ENCODE results near the gene UBA52.
"Not testable (repeated sequence)": the region's sequence is repeated elsewhere in the genome, so short reads cannot be mapped to it uniquely, and the experiment has no call there.

Gene UBA52

GRCh38 chr19:18571564-18572344 lies at the start of gene UBA52:
Gene UBA52, plus strand, starts transcription at chr19:18571857. Its CDS starts 1,444 bp downstream, at chr19:18573301.
- DNase-seq = peak; percentile 99

DNA sequence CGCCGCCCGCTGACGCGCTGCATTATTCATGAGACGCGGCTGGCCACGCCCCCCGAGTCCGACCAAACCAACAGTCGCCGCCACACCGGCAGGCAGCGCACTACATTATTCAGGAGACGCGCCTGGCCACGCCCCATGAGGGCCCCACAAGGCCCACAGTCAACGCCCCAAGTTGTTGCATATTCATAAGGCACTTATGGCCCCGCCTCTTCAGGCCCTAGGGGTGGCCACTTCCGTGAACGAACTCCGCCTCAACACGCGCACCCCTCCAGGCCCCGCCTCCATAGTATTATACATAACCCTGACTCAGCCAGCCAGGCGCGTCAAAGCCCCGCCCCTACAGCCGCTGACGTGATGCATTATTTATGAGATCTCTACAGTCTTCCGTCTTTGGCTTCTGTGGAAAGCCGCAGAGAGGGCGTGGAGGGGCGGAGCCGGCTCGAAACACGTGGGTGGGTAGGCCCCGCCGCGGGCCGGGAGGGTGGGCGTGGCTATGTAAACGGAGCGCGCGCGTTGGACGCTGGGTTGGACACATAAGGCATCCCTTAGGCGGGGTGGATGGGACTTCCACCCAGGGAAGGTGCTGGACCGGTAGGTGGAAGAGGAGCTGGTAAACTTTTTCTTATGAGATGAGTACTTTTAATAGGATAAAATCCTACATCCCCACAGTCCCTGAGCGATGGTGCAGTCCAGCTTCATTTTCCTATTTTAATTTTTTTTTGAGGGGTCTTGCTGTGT lies 49.4 kb upstream of the UBA52 start:
- DNase-seq = peak; percentile 100

DNA sequence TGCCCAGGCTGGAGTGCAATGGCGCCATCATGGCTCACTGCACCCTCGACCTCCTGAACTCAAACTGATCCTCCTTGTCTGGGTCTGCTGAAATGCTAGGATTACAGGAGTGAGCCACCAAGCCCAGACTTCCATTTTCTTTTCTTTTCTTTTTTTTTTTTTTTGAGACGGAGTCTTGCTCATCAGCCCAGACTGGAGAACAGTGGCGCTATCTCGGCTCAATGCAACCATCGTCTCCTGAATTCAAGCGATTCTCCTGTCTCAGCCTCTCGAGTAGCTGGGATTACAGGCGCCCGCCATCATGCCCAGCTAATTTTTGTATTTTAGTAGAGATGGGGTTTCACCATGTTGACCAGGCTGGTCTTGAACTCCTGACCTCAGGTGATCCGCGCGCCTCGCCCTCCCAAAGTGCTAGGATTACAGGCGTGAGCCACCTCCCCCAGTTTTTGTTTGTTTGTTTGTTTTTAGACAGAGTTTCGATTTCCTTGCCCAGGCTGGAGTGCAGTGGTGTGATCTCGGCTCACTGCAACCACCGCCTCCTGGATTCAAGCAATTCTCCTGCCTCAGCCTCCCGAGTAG lies 48.7 kb upstream of the UBA52 start:
- not testable (repeated sequence) for DNase-seq

DNA sequence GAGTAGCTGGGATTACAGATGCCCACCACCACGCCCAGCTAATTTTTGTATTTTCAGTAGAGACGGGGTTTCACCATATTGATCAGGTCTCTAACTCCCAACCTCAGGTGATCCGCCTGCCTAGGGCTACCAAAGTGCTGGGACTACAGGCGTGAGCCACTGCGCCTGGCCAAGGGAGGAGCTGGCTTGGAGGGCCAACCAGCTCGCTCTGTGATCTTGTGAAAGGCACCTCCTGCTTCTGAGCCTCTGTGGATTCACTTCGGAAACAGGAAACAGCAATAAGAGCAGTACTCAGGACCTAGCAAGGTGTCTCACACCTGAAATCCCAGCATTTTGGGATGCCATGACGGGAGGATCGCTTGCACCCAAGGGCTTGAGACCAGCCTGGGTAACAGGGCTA lies 47.8 kb upstream of the UBA52 start:
- DNase-seq = no peak

GRCh38 chr19:18526316-18526715 lies 45.3 kb upstream of the UBA52 start:
- no peak for DNase-seq

GRCh38 chr19:18529782-18530181 lies 41.9 kb upstream of the UBA52 start:
- DNase-seq = no peak

DNA sequence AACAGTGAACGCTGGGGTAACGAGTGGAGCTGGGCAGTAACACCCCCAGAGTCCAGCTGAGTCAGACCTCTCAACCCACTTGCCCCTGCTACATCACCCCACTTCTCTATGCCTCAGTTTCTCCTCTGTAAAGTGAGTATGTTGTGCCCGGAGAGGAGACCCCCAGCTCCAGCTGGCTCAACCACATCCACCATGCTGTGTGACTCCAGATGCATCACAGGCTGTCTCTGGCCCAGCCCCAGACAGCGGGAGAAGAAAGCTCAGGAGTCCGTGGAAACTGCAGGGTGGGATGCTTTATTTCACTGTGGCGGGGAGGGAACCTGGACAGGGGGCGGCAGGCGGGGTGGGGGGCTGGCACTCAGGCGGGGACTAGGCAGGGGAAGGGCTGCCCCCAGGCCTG lies 40.2 kb upstream of the UBA52 start:
- no peak for DNase-seq

DNA sequence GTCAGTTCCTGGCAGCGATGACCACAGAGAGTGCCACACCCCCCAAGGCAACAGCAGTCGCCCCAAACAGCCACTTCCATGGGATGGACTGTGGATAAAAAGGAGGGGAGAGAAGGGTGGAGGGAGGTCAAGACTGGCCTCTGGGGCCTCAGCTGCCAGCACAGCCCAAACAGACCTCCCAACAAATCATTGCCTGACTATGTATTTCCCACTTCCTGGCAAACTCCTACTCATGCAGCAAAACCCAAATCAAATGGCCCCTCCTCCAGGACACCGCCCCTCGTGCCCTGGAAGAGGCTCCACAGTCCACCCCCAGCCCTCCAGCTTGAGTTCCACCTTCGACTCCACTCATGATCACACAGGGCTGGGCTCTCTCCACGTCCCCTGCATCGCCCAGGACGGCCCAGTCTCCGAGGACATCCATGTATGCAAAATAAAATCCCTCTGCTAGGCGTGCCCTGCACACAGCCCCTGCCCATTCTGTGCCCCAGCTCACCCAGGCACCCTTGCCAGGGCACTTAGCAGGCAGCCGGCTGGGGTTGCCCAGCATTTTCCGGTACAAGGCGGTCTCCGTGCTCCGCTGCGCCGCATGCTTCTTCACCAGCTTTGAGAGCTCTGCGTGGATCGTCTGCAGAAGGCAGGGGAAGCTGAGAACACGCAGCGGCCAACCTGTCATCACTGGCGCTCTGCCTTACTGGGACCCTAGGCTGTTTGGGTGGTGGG lies 39.3 kb upstream of the UBA52 start:
- no peak for DNase-seq

GRCh38 chr19:18533058-18533457 lies 38.6 kb upstream of the UBA52 start:
- no peak for DNase-seq

- DNase-seq = no peak
Measured at GRCh38 chr19:18536475-18536874, 35.2 kb upstream of the UBA52 start.

GRCh38 chr19:18537431-18537830 lies 34.2 kb upstream of the UBA52 start:
- no peak for DNase-seq

GRCh38 chr19:18538115-18538514 lies 33.5 kb upstream of the UBA52 start:
- no peak for DNase-seq

- no peak for DNase-seq
Measured at GRCh38 chr19:18539372-18539771, 32.3 kb upstream of the UBA52 start.

DNA sequence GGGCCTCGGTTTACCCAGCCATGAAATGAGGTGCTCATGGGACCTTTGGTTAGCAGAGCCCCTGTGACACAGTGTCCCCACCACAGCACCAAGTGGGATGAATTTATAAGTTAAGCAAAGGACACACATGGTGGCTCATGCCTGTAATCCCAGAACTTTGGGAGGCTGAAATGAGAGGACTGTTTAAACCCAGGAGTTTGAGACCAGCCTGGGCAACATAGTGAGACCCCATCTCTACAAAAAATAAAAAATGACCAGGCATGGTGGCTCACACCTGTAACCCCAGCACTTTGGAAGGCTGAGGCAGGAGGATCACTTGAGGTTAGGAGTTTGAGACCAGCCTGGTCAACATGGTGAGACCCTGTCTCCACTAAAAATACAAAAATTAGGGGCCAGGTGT lies 31.5 kb upstream of the UBA52 start:
- not testable (repeated sequence) for DNase-seq

- no peak for DNase-seq
Measured at GRCh38 chr19:18541258-18541991, 30.2 kb upstream of the UBA52 start.

DNA sequence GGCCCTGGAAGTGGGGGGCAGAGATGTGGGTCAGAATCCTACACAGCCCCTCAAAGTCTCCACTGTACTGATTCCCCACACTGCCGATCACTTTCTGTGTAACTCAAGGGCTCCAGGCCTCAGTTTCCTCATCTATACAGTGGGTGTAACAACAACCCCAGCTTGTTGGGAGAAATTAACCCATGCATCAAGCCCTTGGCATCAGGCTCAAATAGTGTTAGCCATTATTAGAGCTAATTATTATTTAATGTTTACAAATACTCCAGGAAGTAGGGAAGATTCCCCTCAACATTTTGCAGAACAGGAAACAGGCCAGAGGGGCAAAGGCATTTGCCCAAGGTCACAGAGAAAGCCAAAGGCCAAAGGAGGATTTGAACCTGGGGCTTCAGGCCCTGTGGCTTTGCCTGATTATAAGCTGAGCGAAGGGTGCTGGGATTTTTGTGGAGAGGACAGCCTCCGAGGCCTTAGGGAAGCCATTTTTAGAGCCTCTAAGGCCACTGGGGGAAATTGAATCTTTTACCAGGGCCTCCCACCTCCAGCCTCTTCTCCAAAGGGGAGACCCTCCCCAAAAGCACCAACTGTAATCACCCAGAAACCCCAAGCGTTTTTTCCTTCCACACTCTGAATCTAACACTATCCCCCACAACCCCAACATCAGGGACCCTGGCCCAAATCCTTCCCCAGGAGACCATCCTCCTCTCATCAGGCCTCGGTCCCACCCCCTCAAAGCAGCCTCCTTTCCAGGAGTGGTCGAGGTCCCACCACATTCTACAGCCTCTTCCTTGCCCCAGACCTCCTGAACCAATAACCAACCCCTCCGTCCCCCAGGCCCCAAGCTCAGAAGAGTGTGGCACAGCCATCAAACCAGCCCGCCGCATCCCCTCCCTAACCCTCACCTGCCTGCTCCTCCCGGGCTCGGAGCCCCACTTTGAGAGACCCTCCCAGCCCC lies 29.4 kb upstream of the UBA52 start:
- no peak for DNase-seq

DNA sequence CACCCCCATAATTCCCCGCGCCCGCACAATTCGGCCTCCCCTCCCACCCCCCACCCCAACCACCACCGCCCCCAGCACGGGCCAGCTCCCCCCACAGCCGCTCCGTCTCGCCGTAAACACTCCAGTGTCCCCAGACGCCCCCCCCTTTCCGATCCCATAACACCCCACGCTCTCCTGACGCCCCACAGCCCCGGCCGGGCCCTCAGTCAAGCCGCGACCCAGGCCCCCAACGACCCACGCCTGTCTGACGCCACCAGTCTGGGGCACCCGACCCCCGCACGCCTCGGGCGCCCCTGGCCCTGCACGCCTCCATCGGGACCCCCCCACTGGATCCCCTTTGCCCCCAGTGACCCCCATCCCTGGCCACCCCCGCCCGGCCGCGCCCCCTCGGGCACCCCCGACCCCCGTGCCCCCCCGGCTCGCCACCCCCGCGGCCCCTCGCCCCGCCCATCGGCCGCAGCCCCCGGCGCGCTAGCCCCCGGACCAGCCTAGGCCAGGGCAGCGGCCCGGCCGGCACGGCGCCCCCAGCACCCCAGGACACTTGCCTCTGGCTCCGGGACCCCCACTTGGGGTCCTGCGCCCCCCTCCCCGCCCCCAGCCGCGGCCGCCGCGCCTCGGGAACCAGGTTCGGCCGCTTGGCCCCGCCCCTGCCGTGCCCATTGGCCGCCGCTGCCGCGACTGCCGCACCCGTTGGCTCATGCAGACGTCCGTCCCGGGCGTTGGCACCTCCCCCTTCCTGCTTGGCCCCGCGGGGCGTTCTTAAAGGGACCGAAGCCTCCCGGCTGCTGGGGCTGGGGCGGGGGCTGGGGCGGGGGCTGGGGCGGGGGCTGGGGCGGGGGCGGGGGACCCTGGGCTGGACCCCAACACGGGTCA lies 28.5 kb upstream of the UBA52 start, which contains the start of gene FKBP8:
FKBP8 (minus strand) TSS at position 633 of the 873 bp plus-strand sequence. CDS start 1,603 bp downstream, outside the sequence.
- DNase-seq = peak; percentile 94

DNA sequence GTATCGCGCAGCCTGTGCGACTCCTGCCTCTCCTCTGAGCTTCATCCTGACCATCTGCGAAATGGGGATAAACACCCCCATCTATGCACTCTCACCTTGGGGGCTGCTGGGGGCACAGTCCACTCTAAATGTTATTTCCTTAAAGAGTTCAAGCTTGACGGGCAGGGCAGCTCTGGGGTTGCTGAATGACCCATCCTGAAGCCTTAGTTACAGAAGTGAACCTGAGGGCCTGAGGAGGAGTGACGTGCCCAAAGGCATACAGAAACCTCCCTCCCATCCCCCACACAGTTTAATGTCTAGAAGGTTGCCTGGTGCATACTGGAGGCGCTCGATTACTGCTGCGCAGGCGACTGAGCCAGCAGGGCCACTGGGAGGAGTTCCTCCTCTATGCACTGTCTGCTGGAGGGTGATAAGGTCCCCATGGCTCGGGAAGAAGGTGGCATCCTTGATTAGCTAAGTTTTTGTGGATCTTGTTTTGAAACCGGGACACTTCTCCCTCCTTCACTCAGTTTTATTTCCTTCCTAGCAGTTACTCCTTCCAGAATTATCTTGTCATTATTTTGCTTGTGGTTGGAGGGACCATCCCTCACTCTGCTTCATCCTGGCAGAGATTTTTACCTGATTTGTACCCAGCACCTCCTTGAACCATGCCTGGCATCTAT lies 27.7 kb upstream of the UBA52 start:
- DNase-seq = peak; percentile 91

DNA sequence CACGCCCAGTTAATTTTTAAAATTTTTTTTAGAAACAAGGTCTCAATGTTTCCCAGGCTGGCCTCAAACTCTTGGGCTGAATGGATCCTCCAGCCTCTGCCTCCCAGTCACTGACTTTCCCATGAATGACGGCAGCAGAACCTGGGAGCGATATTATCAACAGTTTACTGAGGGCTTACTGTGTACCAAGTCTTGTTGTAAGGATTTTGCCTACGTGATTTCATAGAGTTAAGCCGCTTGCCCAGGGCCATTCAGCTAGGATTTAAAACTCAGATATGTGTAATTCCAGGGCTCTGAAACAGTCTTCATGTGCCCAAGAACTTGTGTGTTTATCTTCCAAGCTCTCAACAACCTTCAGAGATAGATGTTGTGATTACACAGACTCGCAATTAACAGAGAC lies 20.0 kb upstream of the UBA52 start:
- DNase-seq = no peak

Data from CD4-positive, alpha-beta T cell treated with Interleukin-21 for 1 hour (primary cell).